RPMI8226 (cell line): ENCODE data around the gene GIPC3.

Source experiments
- DNase-seq: peaks from one replicate; pipeline ENCODE4 v3.0.0-alpha.2; 2015

GIPC3 gene

DNA sequence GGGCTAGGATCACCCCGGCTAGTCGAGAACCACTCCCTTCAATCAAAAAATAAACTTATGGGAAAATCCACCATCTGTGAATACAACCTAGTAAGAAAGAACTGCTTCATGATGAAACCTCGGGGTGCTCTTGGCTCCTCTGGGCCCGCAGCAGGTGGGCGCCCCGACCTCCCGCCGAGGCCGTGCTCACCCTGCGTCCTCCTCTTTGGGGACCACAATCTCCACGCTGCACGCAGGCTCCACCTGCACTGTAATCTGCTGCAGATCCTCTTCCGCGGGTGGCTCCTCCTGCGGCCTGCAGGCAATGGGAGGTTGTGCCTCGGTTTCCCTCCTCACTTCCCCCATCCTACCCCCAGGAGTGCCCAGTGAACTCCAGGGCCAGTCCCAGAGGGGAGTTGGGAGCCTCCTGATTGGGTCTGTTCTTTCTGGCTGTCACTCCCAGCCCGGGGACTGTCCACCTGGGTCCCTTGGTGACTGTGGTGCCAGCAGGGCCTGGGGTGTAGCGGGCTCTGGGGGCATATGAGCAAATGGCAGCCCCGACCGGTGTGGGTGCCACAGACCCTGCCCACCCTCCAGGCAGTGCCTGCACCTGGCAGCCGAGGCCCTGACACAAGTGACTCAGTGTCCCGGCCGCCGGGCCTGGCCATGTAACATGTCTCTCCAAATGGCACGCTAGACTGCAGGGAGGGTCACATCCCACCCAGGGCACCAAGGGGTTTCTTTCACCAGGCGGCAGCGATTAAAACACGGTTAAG, 56.4 kb downstream of the GIPC3 start:
- DNase-seq: no peak

DNA sequence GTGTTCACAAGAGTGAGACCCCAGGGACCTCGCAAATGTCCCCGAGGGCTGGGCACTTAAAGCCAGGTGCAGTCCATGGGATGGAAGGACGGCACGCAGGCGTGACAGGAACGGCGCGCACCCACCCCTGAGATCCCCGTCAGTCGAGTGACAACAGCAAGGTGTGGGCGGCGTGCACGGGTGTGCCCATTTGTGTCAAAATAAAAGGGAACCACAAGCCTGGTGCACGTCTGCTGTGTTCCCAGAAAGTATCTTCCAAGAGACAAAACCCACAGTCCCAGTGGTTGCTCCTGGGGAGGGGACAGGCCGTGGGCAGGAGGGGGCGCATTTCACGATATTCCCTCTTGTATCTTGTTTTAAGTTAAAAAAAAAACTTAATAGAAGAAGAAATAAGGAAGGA, 57.0 kb downstream of the GIPC3 start:
- no peak for DNase-seq
